CD14-positive monocyte (primary cell): ENCODE data around the gene TMEM94. TPM values are rescaled to one million over a fixed set of nuclear protein-coding genes. Genes with fewer than 3 reads are reported as not detected.
"Not testable (repeated sequence)": the region's sequence is repeated elsewhere in the genome, so short reads cannot be mapped to it uniquely, and the experiment has no call there.

Source experiments
- DNase-seq, 3 donors: peaks; one replicate each; pipeline ENCODE4 v3.0.0-alpha.2; 2011 to 2022
- H2AFZ ChIP-seq: 2 replicates; pipeline ENCODE4 v1.6.0; 2012; ENCODE audit warnings: mild to moderate bottlenecking, low read depth, low read length, inconsistent platforms; ENCODE audit not compliant: insufficient read depth, poor library complexity, severe bottlenecking
- H3K27ac ChIP-seq, 2 donors: 1 replicate in 1 of 2; 2 replicates in 1 of 2; pipeline ENCODE4 v1.5.1; 2012 to 2013; ENCODE audit warnings: low read length in 2 of 2, control low read depth in 1 of 2, inconsistent platforms in 1 of 2, low read depth in 1 of 2, mild to moderate bottlenecking in 1 of 2
- H3K27me3 ChIP-seq, 2 donors: one replicate each; pipeline versions ENCODE4 v1.6.0 to v1.6.1; 2011 to 2013; ENCODE audit warnings: low read length in 2 of 2; ENCODE audit not compliant: control insufficient read depth in 2 of 2, insufficient read depth in 2 of 2
- H3K36me3 ChIP-seq, 2 donors: replicated peaks in 1 of 2; 1 replicate in 1 of 2; 2 replicates in 1 of 2; pipeline versions ENCODE4 v1.5.1 to v1.6.1; 2012 to 2013; ENCODE audit warnings: low read length in 2 of 2, control low read depth in 1 of 2, inconsistent platforms in 1 of 2, mild to moderate bottlenecking in 1 of 2; ENCODE audit not compliant: insufficient read depth in 2 of 2, control insufficient read depth in 1 of 2
- H3K4me1 ChIP-seq, 2 donors: 1 replicate in 1 of 2; 2 replicates in 1 of 2; pipeline versions ENCODE4 v1.5.1 to v1.6.1; 2012 to 2013; ENCODE audit warnings: low read length in 2 of 2, control low read depth in 1 of 2, inconsistent platforms in 1 of 2, mild to moderate bottlenecking in 1 of 2, moderate library complexity in 1 of 2; ENCODE audit not compliant: insufficient read depth in 2 of 2, control insufficient read depth in 1 of 2
- H3K4me2 ChIP-seq: replicated peaks from 2 replicates; pipeline ENCODE3; 2012; ENCODE audit warnings: low read length, moderate library complexity, mild to moderate bottlenecking; ENCODE audit not compliant: poor library complexity, severe bottlenecking; ENCODE audit errors: extremely low read depth
- H3K4me3 ChIP-seq, 3 experiments: fragments of 200-600 bp in 1 of 3; sonication (generic) in 1 of 3; replicated peaks in 1 of 3; 1 replicate in 2 of 3; 2 replicates in 1 of 3; pipeline ENCODE4 v1.5.1; 2011 to 2013; ENCODE audit warnings: low read length in 3 of 3, mild to moderate bottlenecking in 3 of 3, control low read depth in 2 of 3, low read depth in 2 of 3, inconsistent platforms in 1 of 3, moderate library complexity in 1 of 3
- H3K79me2 ChIP-seq: 2 replicates; pipeline ENCODE4 v1.6.0; 2012; ENCODE audit warnings: mild to moderate bottlenecking, control low read depth, inconsistent platforms, low read length, moderate library complexity; ENCODE audit not compliant: insufficient read depth
- H3K9ac ChIP-seq: 2 replicates; pipeline ENCODE4 v1.6.0; 2017; ENCODE audit warnings: low read length, mild to moderate bottlenecking; ENCODE audit not compliant: insufficient read depth, poor library complexity, severe bottlenecking
- H3K9me3 ChIP-seq, 2 donors: replicated peaks in 1 of 2; 1 replicate in 1 of 2; 2 replicates in 1 of 2; pipeline versions ENCODE4 v1.5.1 to v1.6.1; 2012 to 2013; ENCODE audit warnings: low read length in 2 of 2, control low read depth in 1 of 2; ENCODE audit not compliant: control insufficient read depth in 1 of 2, insufficient read depth in 1 of 2
- H4K20me1 ChIP-seq: 2 replicates; pipeline ENCODE4 v1.6.0; 2012; ENCODE audit warnings: mild to moderate bottlenecking, low read length, control low read depth, moderate library complexity; ENCODE audit not compliant: insufficient read depth
- H3K27ac Mint-ChIP-seq, 7 donors: one replicate each; pipeline ENCODE4 v1.8.0; 2020; ENCODE audit warnings: mild to moderate bottlenecking in 7 of 7, mixed read lengths in 7 of 7, moderate library complexity in 6 of 7, inconsistent platforms in 2 of 7
- H3K27me3 Mint-ChIP-seq, 3 donors: one replicate each; pipeline ENCODE4 v1.8.0; 2021 to 2022; ENCODE audit warnings: low read depth in 3 of 3, mild to moderate bottlenecking in 3 of 3, mixed read lengths in 3 of 3, moderate library complexity in 3 of 3, inconsistent platforms in 1 of 3
- H3K36me3 Mint-ChIP-seq, 2 donors: one replicate each; pipeline ENCODE4 v1.8.0; 2020; ENCODE audit warnings: mixed read lengths in 2 of 2, inconsistent platforms in 1 of 2, mild to moderate bottlenecking in 1 of 2
- H3K4me1 Mint-ChIP-seq: one replicate; pipeline ENCODE4 v1.8.0; 2020; ENCODE audit warnings: mild to moderate bottlenecking, mixed read lengths
- H3K4me3 Mint-ChIP-seq, 2 donors: one replicate each; pipeline ENCODE4 v1.8.0; 2020; ENCODE audit warnings: mild to moderate bottlenecking in 2 of 2, mixed read lengths in 2 of 2, moderate library complexity in 1 of 2
- H3K9me3 Mint-ChIP-seq, 7 donors: one replicate each; pipeline ENCODE4 v1.8.0; 2020 to 2022; ENCODE audit warnings: mixed read lengths in 7 of 7, mild to moderate bottlenecking in 6 of 7, moderate library complexity in 6 of 7, inconsistent platforms in 2 of 7
- CTCF ChIP-seq: fragments of 200-600 bp; IDR thresholded peaks from one replicate; pipeline ENCODE4 v1.8.0; 2022; ENCODE audit warnings: antibody characterized with exemption, mild to moderate bottlenecking
- WGBS: methylation state at CpG from one replicate; pipeline ENCODE4 v1.1.5; 2013; ENCODE audit warnings: missing lambda C conversion rate; ENCODE audit not compliant: insufficient coverage; 5-methylcytosine and 5-hydroxymethylcytosine counted together
- intact Hi-C, 2 donors: fragments of 100-400 bp; cut with micrococcal nuclease; formaldehyde crosslinking; loops; one replicate each; pipeline versions ENCODE4 v1.15.0 to v1.15.1; 2023
- polyA plus RNA-seq, 3 donors: library from polyadenylated mRNA; depleted of rRNA in 1 of 3; unstranded in 2 of 3; stranded (reverse) in 1 of 3; fragments of 300-500 nt in 2 of 3; fragments of >200 nt in 1 of 3; fragmentation: Illumina TruSeq in 2 of 3; gene quantifications; 1 replicate in 2 of 3; 2 replicates in 1 of 3; pipeline ENCODE4 v1.2.3, GENCODE V29; 2012 to 2021

Gene TMEM94
- polyA plus RNA-seq, 3 donors = 7.2 to 129 (median 8.4) TPM

GRCh38 chr17:75454193-75454592 lies 2.2 kb upstream of the TMEM94 start:
- H3K79me2 ChIP-seq = peaks cover 18% of the 10 kb centered on the region
- peaks cover 19 to 25% of the 10 kb centered on the region in 2 donors for H3K4me1 ChIP-seq
- peaks cover 29% of the 10 kb centered on the region for H3K4me1 Mint-ChIP-seq
- no peak overlapping the region for H3K4me2 ChIP-seq
- no peak overlapping the region for H3K27ac Mint-ChIP-seq
- DNase-seq = no peak
- H3K9me3 Mint-ChIP-seq = no peaks in the 10 kb centered on the region
- peaks cover 0 to 2% (median 2%) of the 10 kb centered on the region in 3 donors for H3K27me3 Mint-ChIP-seq
- peak overlapping the region; percentile 38 for H2AFZ ChIP-seq
- intact Hi-C loops = no loop called here
- no peak for TF ChIP-seq CTCF
- no peak overlapping the region for H3K9ac ChIP-seq
- no peak overlapping the region for H3K27ac ChIP-seq
- no peak overlapping the region for H3K4me3 ChIP-seq
- no peak overlapping the region for H3K4me3 Mint-ChIP-seq
- no peaks in the 10 kb centered on the region for H3K9me3 ChIP-seq
- peaks cover 0 to 2% of the 10 kb centered on the region in 2 donors for H3K36me3 Mint-ChIP-seq
- no peaks in the 10 kb centered on the region for H4K20me1 ChIP-seq
- H3K27me3 ChIP-seq = no peaks in the 10 kb centered on the region
- H3K36me3 ChIP-seq = no peaks in the 10 kb centered on the region

- H3K9me3 Mint-ChIP-seq, H3K36me3 ChIP-seq, H3K27me3 Mint-ChIP-seq, H3K9me3 ChIP-seq, H3K4me3 ChIP-seq, H3K27ac Mint-ChIP-seq, H2AFZ ChIP-seq, H3K9ac ChIP-seq, H3K27me3 ChIP-seq, H3K36me3 Mint-ChIP-seq, H3K27ac ChIP-seq, H3K4me3 Mint-ChIP-seq, H3K4me2 ChIP-seq, H4K20me1 ChIP-seq, DNase-seq: not testable (repeated sequence)
- intact Hi-C loops = loop anchor here in 1 of 2 donors (5.0 kb wide), 1 partner anchor 63 kb away; the partner anchor contains the start of genes CASKIN2 and TSEN54
- H3K4me1 Mint-ChIP-seq = peaks cover 34% of the 10 kb centered on the region
- H3K79me2 ChIP-seq = peaks cover 18% of the 10 kb centered on the region
- no CpG with 5 or more reads among the region's 3 CpGs for WGBS
- H3K4me1 ChIP-seq = peaks cover 24 to 30% of the 10 kb centered on the region in 2 donors
Observed at GRCh38 chr17:75454672-75455071, 1.8 kb upstream of the TMEM94 start.
